Measurements from ENCODE around the gene FOXI1.

FOXI1 gene

GRCh38 chr5:170150713-170151096 is 45.0 kb downstream of the FOXI1 start:
- no peak for TF ChIP-seq CTCF (IDR thresholded peaks at IDR 0.05; ENCODE audit: poor library complexity, severe bottlenecking)
- Histone ChIP-seq H3K27ac (ENCODE audit: poor library complexity, severe bottlenecking) (peak overlapping the region; percentile 74), H3K4me3 (ENCODE audit: severe bottlenecking) (no peak overlapping the region), H3K36me3 (ENCODE audit: low read depth) (no peaks in the 10 kb centered on the region), H3K9me3 (ENCODE audit: severe bottlenecking) (no peaks in the 10 kb centered on the region), H3K4me1 (ENCODE audit: insufficient read depth, poor library complexity, severe bottlenecking) (peaks cover 14% of the 10 kb centered on the region), H3K27me3 (ENCODE audit: insufficient read depth, poor library complexity, severe bottlenecking) (no peaks in the 10 kb centered on the region)
- no peak for ATAC-seq (ENCODE audit: low read depth)
- DNase-seq (ENCODE audit: low spot score): no peak

GRCh38 chr5:170151097-170151831 is 45.6 kb downstream of the FOXI1 start:
- DNase-seq (ENCODE audit: low spot score): peak; percentile 97
- Histone ChIP-seq H3K4me3 (ENCODE audit: severe bottlenecking) (no peak overlapping the region), H3K27me3 (ENCODE audit: insufficient read depth, poor library complexity, severe bottlenecking) (no peaks in the 10 kb centered on the region), H3K4me1 (ENCODE audit: insufficient read depth, poor library complexity, severe bottlenecking) (peaks cover 14% of the 10 kb centered on the region), H3K27ac (ENCODE audit: poor library complexity, severe bottlenecking) (peak overlapping the region; percentile 74), H3K9me3 (ENCODE audit: severe bottlenecking) (no peaks in the 10 kb centered on the region), H3K36me3 (ENCODE audit: low read depth) (no peaks in the 10 kb centered on the region)
- peak; percentile 7 for TF ChIP-seq CTCF (IDR thresholded peaks at IDR 0.05; ENCODE audit: poor library complexity, severe bottlenecking)
- peak; percentile 93 for ATAC-seq (ENCODE audit: low read depth)

- no peak for TF ChIP-seq CTCF (IDR thresholded peaks at IDR 0.05; ENCODE audit: poor library complexity, severe bottlenecking)
- H3K9me3 ChIP-seq (ENCODE audit: severe bottlenecking): no peaks in the 10 kb centered on the region
- no peak overlapping the region for H3K4me3 ChIP-seq (ENCODE audit: severe bottlenecking)
- H3K4me1 ChIP-seq (ENCODE audit: insufficient read depth, poor library complexity, severe bottlenecking): peaks cover 14% of the 10 kb centered on the region
- ATAC-seq (ENCODE audit: low read depth) (no peak), DNase-seq (ENCODE audit: low spot score) (no peak)
- H3K27me3 ChIP-seq (ENCODE audit: insufficient read depth, poor library complexity, severe bottlenecking): no peaks in the 10 kb centered on the region
- H3K27ac ChIP-seq (ENCODE audit: poor library complexity, severe bottlenecking): no peak overlapping the region
- no peaks in the 10 kb centered on the region for H3K36me3 ChIP-seq (ENCODE audit: low read depth)
These were observed 47.1 kb downstream of the FOXI1 start for GRCh38 chr5:170152767-170153166.

GRCh38 chr5:170154297-170154696 is 48.6 kb downstream of the FOXI1 start:
- H3K27ac ChIP-seq (ENCODE audit: poor library complexity, severe bottlenecking): no peak overlapping the region
- ATAC-seq (ENCODE audit: low read depth) (no peak), DNase-seq (ENCODE audit: low spot score) (no peak)
- H3K4me3 ChIP-seq (ENCODE audit: severe bottlenecking): no peak overlapping the region
- H3K27me3 ChIP-seq (ENCODE audit: insufficient read depth, poor library complexity, severe bottlenecking): no peaks in the 10 kb centered on the region
- no peaks in the 10 kb centered on the region for H3K9me3 ChIP-seq (ENCODE audit: severe bottlenecking)
- H3K4me1 ChIP-seq (ENCODE audit: insufficient read depth, poor library complexity, severe bottlenecking): peaks cover 14% of the 10 kb centered on the region
- no peaks in the 10 kb centered on the region for H3K36me3 ChIP-seq (ENCODE audit: low read depth)
- TF ChIP-seq CTCF (IDR thresholded peaks at IDR 0.05; ENCODE audit: poor library complexity, severe bottlenecking): no peak

GRCh38 chr5:170154744-170155143 is 49.0 kb downstream of the FOXI1 start:
- Histone ChIP-seq H3K9me3 (ENCODE audit: severe bottlenecking) (no peaks in the 10 kb centered on the region), H3K4me3 (ENCODE audit: severe bottlenecking) (no peak overlapping the region), H3K36me3 (ENCODE audit: low read depth) (no peaks in the 10 kb centered on the region), H3K4me1 (ENCODE audit: insufficient read depth, poor library complexity, severe bottlenecking) (peaks cover 14% of the 10 kb centered on the region), H3K27me3 (ENCODE audit: insufficient read depth, poor library complexity, severe bottlenecking) (no peaks in the 10 kb centered on the region), H3K27ac (ENCODE audit: poor library complexity, severe bottlenecking) (no peak overlapping the region)
- ATAC-seq (ENCODE audit: low read depth) (no peak), DNase-seq (ENCODE audit: low spot score) (no peak)
- TF ChIP-seq CTCF (IDR thresholded peaks at IDR 0.05; ENCODE audit: poor library complexity, severe bottlenecking): no peak

All from RWPE2 (cell line).